Muscle layer of duodenum (tissue), 2 donors: ENCODE measurements around the gene NMNAT2.
A peak's percentile ranks its signal among the peaks of the same experiment; 100 is the strongest.

Experiments used
- H3K27ac ChIP-seq: one replicate; pipeline ENCODE4 v1.7.0; 2013; ENCODE audit warnings: mild to moderate bottlenecking, low read length
- H3K27me3 ChIP-seq: one replicate; pipeline ENCODE4 v1.7.0; 2013; ENCODE audit warnings: low read depth, mild to moderate bottlenecking, control low read depth, low read length
- H3K36me3 ChIP-seq, 2 donors: one replicate each; pipeline ENCODE4 v1.7.0; 2013; ENCODE audit warnings: low read length in 2 of 2, control low read depth in 1 of 2, mild to moderate bottlenecking in 1 of 2; ENCODE audit not compliant: insufficient read depth in 2 of 2, control insufficient read depth in 1 of 2
- H3K4me1 ChIP-seq, 2 donors: one replicate each; pipeline ENCODE4 v1.7.0; 2013; ENCODE audit warnings: low read length in 2 of 2, mild to moderate bottlenecking in 2 of 2, control low read depth in 1 of 2, moderate library complexity in 1 of 2; ENCODE audit not compliant: insufficient read depth in 2 of 2, control insufficient read depth in 1 of 2
- H3K4me3 ChIP-seq, 2 donors: one replicate each; pipeline ENCODE4 v1.7.0; 2013; ENCODE audit warnings: low read length in 2 of 2, low read depth in 1 of 2, mild to moderate bottlenecking in 1 of 2
- H3K9me3 ChIP-seq, 2 donors: one replicate each; pipeline ENCODE4 v1.7.0; 2013; ENCODE audit warnings: low read length in 2 of 2, control low read depth in 1 of 2, mild to moderate bottlenecking in 1 of 2; ENCODE audit not compliant: control insufficient read depth in 1 of 2
- donor health status: healthy.

NMNAT2 gene

GRCh38 chr1:183330335-183330734 lies 87.8 kb downstream of the NMNAT2 start:
- Histone ChIP-seq H3K4me3 (no peak overlapping the region), H3K27ac (no peak overlapping the region), H3K4me1 (peaks cover 3 to 30% of the 10 kb centered on the region in 2 donors), H3K9me3 (no peaks in the 10 kb centered on the region), H3K27me3 (no peaks in the 10 kb centered on the region), H3K36me3 (no peaks in the 10 kb centered on the region)

- Histone ChIP-seq H3K4me1 (peaks cover 3 to 30% of the 10 kb centered on the region in 2 donors), H3K9me3 (no peaks in the 10 kb centered on the region), H3K27ac (no peak overlapping the region)
Observed at GRCh38 chr1:183328371-183328770, 89.8 kb downstream of the NMNAT2 start.

GRCh38 chr1:183327434-183328290 lies 90.5 kb downstream of the NMNAT2 start:
- Histone ChIP-seq H3K4me3 (no peak overlapping the region), H3K36me3 (no peaks in the 10 kb centered on the region), H3K9me3 (no peaks in the 10 kb centered on the region), H3K4me1 (peaks cover 3 to 30% of the 10 kb centered on the region in 2 donors), H3K27me3 (no peaks in the 10 kb centered on the region), H3K27ac (no peak overlapping the region)

More at GRCh38 chr1:183328371-183328770, 89.8 kb downstream of the NMNAT2 start:
- H3K27me3 ChIP-seq = no peaks in the 10 kb centered on the region
- H3K36me3 ChIP-seq = no peaks in the 10 kb centered on the region
- H3K4me3 ChIP-seq = no peak overlapping the region

GRCh38 chr1:183323849-183324683 lies 94.1 kb downstream of the NMNAT2 start:
- no peak overlapping the region for H3K4me3 ChIP-seq
- H3K27ac ChIP-seq = no peak overlapping the region
- peaks cover 0 to 11% of the 10 kb centered on the region in 2 donors for H3K4me1 ChIP-seq
- H3K36me3 ChIP-seq = no peaks in the 10 kb centered on the region
- H3K9me3 ChIP-seq = no peaks in the 10 kb centered on the region
- H3K27me3 ChIP-seq = no peaks in the 10 kb centered on the region

GRCh38 chr1:183319606-183320005 lies 98.6 kb downstream of the NMNAT2 start:
- H3K9me3 ChIP-seq = no peaks in the 10 kb centered on the region
- H3K27ac ChIP-seq = no peak overlapping the region
- no peak overlapping the region for H3K4me3 ChIP-seq
- H3K4me1 ChIP-seq = peaks cover 0 to 16% of the 10 kb centered on the region in 2 donors
- H3K27me3 ChIP-seq = no peaks in the 10 kb centered on the region
- no peaks in the 10 kb centered on the region for H3K36me3 ChIP-seq

- H3K4me1 ChIP-seq = peaks cover 0 to 16% of the 10 kb centered on the region in 2 donors
- no peak overlapping the region for H3K4me3 ChIP-seq
- H3K36me3 ChIP-seq = no peaks in the 10 kb centered on the region
- H3K9me3 ChIP-seq = no peaks in the 10 kb centered on the region
- no peak overlapping the region for H3K27ac ChIP-seq
- no peaks in the 10 kb centered on the region for H3K27me3 ChIP-seq
Observed at GRCh38 chr1:183319051-183319450, 99.1 kb downstream of the NMNAT2 start.

- no peaks in the 10 kb centered on the region for H3K27me3 ChIP-seq
- H3K36me3 ChIP-seq = no peaks in the 10 kb centered on the region
- H3K9me3 ChIP-seq = no peaks in the 10 kb centered on the region
- peaks cover 0 to 16% of the 10 kb centered on the region in 2 donors for H3K4me1 ChIP-seq
- peak overlapping the region; percentile 48 for H3K27ac ChIP-seq
- no peak overlapping the region for H3K4me3 ChIP-seq
Observed at GRCh38 chr1:183318433-183318832, 99.7 kb downstream of the NMNAT2 start.

- Histone ChIP-seq H3K4me3 (no peak overlapping the region), H3K4me1 (peaks cover 0 to 16% of the 10 kb centered on the region in 2 donors), H3K9me3 (no peaks in the 10 kb centered on the region), H3K36me3 (no peaks in the 10 kb centered on the region), H3K27ac (no peak overlapping the region), H3K27me3 (no peaks in the 10 kb centered on the region)
Observed at GRCh38 chr1:183315991-183316758, 102.0 kb downstream of the NMNAT2 start.

- H3K27ac ChIP-seq = no peak overlapping the region
- H3K27me3 ChIP-seq = no peaks in the 10 kb centered on the region
- H3K4me1 ChIP-seq = no peaks in the 10 kb centered on the region
- H3K4me3 ChIP-seq = no peak overlapping the region
- H3K9me3 ChIP-seq = no peaks in the 10 kb centered on the region
- no peaks in the 10 kb centered on the region for H3K36me3 ChIP-seq
Observed at GRCh38 chr1:183313063-183313462, 105.1 kb downstream of the NMNAT2 start.

- no peaks in the 10 kb centered on the region for H3K36me3 ChIP-seq
- no peaks in the 10 kb centered on the region for H3K9me3 ChIP-seq
- H3K4me1 ChIP-seq = peaks cover 0 to 9% of the 10 kb centered on the region in 2 donors
- H3K27ac ChIP-seq = no peak overlapping the region
- H3K27me3 ChIP-seq = no peaks in the 10 kb centered on the region
- no peak overlapping the region for H3K4me3 ChIP-seq
Observed at GRCh38 chr1:183310753-183311479, 107.3 kb downstream of the NMNAT2 start.
